ENCODE measurements around the gene KRT7.

KRT7 gene

DNA sequence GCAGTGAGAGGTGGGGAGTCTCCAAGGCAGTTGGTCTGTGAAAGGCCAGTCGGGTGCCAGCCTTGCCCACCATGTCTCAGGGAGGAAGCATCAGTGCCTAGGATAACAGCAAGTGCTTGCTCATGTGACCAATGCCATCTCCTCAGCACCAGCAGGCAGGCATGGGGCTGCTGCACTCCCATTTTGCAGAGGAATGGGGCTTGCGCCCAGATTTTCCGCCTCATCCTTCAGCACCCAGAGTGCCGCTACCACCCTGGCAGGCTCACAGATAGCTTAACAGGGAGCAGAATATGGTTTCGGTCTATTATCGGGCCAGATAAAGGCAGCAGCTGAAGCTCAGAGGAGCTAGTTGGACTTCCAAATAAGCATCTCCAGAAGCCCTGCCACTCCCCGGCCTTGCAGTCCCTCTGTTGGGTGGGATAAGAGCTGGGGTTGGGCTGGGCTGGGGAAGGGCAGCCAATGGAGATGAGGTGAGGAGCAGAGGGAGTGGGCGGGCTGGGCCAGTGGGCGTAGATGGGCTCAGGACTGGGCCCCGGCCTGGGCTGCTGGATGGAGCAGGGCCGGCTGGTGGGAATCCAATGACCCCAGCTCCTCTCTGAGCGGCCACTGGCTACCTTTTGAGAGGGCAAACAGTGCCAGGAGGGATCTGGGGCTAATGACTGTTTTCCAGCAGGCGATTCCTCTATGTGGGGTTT lies 32.8 kb upstream of the KRT7 start:
- no peak for DNase-seq

DNA sequence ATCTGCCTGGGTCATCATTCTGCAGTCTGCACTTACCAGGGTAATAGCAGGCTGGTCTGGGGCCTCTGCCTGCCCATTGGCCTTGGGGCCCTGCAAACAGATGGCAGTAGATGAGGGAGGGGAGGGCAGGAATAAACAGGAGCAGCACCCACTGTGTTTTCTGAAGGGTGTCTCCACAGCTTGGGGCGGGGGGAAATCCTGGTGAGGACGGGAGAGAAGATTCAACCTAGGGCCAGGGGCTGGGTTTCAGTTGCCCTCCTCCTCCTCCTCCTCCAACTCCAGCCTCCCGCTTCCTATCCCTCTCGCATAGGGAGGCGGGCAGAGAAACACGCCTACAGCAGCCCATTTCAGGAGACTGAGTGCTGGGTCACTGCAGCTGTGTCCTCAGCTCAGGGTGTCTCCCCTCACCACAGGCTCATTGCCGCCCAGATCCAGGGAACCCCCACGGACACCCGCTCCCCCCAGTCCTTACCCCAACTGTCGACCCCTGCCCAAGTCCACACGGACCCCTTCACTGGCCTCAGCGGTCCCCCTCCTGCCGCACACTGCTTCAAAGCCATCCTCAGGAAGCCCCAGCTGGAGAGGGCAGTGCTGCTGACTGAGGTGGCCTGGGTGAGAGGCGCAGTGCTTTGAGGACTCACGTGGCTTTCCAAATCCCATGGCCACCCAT lies 32.1 kb upstream of the KRT7 start:
- DNase-seq = no peak

DNA sequence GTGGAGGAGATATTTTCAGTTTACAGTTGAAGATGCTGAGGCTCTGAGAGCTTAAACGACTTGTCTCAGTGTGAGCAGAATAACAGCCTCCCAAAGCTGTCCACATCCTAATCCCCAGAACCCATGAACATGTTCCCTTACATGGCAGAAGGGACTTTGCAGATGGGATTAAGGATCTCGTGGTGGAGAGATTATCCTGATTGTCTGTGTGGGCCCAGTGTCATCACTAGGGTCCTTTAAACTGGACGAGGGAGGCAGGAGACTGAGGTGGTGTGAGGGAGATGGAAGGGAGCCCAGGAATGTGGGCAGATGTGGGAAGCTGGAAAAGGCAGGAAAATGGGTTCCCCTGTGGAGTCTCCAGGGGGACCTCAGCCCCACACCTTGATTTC lies 31.6 kb upstream of the KRT7 start:
- DNase-seq = no peak

DNA sequence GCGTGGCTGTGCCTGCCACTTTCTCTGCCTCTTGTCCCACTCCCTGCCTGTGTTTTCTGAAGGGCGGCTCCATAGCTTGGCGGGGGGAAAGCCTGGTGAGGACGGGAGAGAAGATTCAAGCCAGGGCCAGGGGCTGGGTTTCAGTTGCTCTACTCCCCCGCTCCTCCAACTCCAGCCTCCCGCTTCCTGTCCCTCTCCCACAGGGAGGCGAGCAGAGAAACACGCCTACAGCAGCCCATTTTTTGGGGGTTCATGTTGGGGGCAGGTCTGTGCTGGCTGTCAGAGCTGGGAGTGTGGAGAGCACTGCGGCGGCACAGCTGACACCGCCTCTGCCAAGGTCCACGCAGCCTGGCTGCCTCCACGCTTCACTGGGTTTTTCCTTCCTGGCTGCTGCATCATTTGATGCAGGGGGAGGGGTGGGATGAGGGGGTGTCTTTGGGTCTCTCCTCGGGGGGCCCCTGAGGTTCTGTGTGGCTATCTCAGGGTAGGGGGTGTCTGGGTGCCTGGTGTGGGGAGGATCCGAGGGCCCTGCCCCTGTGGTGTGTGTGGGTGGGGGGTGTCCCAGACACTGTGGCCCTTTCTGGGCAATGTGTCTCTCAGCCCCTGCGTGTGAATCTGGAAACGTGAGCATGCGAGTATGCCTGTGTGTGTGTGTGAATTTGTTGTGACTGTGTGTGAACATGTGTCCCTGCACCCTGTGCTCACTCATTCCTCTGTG lies 30.5 kb upstream of the KRT7 start:
- no peak for DNase-seq

DNA sequence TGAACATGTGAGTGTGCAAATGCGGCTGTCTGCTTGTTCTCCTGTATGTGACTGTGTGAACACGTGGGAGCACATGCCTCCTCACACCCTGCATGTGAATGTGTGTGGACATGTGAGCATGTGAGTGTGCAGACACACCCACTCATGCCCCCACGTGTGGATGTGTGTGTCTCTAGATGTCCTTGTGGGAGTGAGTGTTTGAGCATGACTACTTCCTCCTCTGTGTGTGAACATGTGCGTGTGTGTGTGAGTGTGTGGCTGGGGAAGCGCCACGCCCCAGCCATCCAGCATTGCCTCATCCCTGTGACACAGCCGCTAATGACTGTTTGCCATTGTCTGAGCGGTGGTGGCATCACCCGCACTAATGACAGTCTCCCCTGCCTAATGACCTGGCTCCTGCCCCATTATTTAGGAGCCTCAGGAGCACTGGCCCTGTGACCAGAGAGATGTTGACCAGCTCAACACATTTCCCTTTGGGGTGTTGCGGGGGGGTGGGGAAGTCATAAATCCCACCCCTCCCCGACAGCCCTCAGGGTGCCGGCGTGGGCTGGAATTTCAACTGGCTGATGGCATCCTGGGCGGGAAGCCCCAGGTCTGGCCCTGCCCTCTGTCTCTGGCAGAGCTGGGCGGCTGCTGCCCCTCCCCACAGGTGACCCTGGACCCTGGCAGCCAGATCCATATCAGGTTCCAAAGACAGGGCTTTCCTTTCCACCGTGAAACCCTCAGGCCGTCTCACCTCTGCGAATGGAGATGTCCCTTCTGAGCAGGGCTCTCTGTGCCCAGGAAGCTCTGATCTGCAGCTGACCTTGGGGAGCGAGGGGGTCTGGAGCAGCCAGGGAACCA lies 29.7 kb upstream of the KRT7 start:
- peak; percentile 34 to 82 for DNase-seq

DNA sequence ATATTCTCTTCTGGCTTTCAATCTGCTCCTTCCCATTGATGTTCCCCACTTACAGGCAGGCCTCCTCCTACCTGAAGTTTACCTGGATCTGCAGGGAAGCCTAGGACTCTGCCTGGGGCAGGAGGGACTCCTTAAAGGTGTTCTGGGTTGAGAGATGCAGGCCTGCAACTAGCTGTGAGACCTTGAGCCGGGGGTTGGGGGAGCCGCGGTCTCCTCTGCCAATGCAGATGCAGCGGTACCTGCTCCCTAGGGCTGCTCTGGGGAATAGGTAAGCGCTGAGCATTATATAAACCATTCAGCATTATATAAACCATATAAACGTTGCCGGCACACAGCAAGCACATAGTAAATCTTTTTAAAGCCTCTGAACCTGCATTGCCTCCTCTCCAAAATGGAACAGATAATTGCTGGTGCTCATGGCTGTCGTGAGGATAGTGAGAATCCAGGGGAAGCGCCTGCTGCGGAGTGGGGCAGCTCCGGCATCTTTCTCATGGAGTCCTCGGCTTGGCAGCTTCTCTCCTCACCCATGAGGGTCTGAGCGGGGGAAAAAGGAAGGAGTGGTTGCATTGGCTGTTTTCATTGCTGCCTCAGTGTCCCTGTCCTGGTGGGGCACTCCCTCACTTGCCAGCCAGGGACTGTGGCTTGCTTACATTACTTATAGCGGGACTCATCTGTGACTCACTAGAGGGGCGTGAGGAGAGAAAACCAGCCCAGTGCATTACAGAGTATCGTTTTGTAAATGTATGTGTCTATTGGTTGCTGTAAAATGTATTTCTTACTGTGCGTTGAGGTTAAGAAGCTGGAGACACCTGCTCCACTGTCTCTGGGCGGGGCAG lies 28.7 kb upstream of the KRT7 start:
- DNase-seq = no peak

DNA sequence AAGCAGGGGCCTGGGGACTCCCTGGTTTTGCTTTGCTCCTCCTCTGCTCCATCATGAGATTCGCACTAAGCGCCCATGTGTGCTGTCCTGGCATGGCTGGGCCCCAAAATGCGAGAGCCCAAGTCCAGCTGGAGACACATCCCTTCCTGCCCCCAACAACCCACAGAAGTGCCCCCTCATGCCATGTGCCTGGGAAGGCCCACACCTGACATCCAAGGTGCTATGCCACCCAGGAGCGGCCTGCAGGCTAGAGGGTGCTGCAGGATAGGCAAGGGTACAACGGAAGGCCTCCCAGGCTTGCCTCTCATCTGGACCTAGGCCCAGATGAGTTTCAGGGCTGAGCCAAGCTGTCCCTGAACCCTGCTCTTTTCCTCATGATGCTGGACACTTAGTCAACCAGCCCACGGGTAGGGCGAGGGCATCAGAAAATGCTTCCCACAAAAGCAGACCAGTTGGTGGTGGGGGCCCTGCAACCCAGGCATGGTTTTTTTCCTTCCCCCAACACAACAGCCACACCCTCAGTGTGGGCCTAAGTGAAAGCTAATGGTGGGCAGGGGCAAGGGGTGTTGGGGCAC lies 28.0 kb upstream of the KRT7 start:
- no peak for DNase-seq

DNA sequence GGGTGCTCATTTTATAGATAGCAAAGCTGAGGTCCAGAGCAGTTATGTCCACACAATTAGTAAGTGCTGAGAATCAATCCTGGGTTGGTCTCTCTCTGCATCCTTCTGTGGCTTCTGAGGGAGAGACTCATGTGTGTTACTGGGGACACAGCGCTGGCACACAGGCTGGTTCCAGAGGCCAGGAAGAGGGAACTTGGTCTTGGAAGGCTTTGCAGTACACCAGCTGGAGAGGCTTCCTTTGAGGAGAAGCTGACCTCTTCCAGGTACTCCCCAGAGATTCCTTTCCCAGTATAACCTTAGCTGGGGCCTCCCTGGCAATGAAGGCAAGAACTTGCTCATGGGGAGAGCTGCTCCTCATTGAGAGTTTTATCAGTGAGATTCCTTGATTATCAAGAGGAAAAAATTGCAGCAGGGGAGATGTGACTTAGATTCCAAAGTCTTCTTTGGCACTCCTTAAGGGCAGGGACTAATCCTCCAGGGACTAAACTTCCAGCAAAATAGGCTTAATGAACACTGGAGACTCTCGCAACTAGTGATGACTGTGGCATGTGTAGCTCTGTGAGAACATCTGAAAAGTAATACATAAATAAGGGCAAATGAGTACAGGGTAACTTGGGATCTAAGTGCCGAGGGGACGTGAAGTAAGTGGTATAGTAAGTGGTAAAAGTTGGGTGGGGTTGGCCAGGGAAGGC lies 27.3 kb upstream of the KRT7 start:
- DNase-seq = no peak

DNA sequence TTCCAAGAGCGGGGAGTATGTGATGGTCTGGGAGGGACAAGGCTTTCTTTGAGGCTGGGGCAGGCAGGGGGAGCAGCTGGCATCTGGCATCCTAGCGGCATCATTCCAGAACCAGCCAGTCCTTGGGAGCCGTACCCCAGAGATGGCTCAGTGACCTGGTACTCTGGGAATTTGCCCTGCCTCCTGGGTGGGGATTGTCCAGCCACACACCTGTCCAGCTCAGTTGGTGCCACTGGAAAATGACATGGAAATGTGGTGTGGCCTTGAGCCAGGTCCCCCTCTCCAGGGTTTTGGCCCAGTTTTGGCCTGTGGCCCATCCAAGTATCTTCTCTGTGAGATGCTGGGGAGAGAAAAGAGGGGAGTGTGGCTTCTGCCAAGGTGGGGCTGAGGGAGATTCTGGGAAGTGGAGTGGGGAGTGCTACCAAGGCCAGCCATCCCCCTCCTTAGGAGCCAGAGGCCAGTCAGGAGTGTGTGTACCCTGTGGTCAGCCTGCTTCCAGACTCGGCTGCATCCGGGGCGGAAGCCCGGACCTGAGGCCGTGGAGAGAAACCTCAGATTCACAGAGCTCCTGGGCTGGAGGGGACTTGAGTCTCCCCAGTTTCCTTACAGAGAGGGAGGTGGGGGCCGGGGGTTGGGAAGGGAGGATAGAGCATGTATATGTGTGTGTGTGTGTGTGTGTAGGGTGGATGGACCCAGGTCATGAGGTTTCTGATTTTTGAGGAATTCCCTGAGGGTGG lies 26.6 kb upstream of the KRT7 start:
- DNase-seq = no peak

DNA sequence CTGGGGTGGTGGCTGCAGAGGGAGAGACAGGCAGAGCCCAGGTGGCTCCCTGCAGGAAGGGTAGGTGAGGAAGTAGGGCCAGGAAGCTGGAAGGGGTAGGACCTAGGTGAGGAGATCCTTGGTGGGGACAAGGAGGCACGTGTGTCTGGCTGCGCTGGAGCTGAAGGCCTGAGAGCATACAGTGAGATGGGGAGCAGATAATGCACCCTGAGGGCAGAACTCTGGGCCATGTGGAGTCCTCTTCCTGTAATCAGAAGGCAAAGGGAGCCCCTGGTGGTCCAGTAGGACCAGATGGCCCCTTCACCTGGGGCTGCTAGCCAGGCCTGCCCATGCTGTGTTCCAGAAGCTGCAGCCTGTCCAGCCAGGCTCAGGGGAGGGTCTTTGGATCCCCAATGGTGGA lies 25.9 kb upstream of the KRT7 start:
- no peak for DNase-seq

DNA sequence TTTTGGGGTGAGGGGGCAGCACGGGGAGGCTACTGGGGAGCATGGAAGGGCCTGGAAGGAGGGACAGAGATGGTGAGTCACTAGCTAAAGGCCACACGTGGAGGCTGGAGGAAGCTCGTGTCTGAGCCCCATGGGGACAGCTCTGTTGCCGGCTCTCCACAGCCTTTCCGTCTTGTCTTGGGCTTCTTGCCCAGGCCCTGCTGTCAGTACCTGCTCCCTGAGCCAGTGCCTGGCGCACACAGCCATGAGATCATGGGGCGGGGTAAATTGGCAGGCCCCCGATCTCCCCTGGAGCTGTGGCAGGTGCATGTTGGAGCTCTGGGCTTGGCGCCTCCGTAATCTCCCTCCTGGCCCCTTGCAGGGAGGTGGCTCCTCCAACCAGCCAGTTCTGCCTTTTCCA lies 25.1 kb upstream of the KRT7 start:
- DNase-seq = no peak

DNA sequence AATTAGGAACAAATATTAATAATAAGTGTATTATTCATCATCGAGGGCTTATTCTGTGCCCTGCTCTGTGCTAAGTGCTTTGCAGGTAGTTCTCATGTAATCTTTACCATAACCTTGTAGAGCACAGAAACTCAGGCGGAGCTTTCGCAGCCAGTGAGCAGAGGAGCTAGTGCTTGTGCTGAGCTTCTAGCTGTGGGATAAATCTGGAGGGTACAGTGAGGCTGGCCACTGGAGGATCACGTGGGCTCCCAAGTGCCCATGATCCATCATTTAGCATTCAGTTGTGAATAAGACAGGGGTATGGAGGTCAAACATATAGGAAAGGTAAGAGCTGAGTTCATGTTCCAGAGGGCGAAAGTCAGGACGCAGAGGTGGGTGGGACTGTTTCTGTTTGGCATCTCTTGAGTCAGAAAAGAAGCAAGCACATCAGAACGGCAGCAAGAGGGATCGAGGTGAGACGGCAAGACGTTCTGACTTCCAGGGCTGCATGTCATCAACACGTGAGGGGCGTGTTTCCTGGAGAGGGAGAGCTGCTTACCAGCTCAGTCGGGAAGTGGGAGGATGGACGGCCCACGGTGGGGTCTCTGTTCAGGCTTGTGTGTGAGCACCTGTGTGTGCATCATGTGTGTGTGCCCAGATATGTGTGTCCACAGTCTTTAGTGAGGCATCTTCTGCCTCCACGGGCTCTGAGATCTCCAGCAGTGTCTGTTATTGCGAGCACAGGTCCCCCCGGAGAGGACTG lies 24.4 kb upstream of the KRT7 start:
- no peak for DNase-seq

DNA sequence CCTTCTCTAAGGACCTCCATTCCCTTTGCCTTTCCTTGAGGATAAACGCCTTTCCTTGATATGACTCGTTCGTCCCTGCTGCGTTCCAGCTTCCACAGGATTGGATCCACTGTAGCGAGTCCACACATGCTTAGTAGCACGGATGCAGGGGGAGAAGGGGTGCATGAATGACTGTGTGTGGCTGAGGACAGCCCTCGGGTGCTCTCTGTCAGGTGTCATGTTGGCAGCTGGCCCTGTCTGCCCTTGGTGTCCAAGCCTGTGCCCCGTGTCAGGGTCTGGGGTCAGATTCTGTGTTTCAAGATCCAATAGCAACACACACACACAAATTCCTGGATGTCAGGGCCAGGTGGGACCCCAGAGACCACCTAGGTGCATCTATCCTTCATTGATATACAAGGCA lies 23.7 kb upstream of the KRT7 start:
- no peak for DNase-seq

DNA sequence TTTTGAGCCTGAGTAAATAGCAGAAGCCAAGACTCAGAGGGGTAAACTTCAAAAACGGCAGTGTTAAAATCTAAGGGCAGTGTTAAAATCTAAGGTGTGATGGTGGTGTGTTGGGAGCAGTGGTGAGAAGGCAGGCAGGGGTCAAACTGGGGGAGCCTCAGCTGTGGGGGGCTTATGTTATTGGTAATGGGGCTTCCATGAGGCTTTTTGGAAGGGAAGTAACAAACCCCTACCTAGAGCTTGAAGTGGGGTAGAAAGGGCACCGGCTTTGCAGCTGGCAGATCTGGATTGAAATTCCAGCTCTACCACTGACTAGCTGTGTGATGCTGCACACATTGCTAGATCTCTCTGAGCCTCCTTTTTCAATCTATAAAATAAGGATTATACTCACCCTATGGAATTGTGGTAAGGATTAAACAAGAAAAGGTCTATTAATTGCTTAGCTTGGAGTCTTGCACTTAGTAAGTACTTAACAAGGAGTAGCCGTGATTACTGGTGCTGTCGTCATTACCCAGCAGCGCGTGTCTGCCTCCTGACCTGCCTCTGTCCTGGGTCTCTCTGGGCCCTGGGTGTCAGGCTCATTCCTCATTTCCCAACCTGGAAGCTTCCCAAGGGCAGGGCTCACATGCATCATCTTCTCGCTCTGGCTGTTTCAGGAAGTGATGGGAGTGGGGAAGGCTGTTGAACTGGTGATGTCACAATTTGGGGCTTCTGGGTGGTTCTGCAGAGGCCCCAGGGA lies 22.7 kb upstream of the KRT7 start:
- DNase-seq = no peak

DNA sequence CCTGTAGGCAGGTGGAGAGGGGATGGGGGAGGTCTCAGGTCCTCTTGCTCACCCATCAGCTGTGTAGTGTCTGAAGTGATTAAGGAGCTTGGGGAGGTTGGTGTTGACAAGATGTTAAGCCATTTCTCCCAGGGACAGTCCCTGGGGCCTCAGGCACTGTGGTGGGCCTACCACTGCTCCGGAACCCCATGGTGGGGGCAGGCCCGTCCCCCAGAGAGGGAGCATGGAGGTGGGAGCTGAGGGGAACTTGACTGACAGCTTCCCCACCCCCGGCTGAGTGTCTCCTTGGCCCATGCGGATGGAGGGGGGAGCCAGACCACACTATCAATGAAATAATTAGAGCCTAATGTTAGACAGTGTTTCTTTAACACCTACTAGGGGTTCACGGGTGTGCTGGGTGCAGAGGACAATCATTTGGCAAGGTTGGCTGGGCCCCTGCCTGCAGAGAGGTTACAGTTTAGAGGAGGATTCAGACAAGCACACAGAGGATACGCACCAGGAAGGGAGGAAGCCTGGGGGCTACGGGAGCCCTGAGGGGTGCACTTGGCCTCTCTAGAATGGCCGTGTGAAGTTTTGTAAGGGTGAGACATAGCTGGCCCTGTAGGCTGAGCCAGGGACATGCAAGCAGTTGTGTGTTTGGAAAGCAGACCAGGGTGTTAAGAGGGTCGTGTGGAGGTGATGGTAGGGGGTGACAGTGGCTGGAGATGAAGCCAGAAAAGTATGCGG lies 22.0 kb upstream of the KRT7 start:
- DNase-seq = no peak

DNA sequence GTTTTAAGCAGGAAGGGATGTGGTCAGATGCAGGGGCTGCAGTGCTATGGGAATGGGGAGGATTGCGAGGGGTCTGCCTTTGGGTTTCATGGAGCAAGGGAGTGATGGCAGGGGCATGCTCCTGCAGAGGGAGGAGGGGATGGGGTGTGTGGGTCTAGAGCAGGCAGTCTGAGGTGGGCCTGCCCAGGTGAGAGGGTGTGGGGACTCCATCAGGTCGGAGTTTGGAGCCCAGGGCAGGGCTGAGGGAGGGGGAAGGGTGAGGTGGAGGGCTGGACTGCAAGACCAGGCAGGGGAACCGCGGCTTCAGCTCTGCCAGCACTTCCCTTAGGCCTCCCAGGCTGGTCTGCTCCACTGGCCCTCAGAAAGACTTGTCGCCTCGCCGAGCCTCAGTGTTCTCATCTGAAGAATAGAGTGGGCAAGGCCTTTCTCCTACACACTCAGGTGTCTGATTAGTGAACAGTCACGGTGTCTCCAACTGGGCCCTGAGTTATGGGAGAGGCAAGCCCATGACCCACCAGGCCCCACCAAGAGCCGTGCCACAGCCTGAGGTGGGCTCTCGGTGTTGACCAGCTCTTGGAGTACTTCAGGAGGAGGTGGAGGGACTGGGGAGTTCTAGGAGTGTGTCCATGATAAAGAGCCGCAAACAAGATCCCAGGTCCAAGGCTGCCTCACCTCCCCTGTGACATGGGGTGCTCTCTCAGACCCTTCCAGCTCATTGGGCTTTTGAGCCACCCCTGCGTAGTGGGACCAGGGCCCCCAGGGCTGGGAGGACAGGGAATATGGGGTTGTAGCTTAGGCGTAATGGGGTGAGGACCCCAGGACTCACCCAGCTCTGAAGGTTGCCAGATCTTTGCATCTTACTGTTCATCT lies 21.1 kb upstream of the KRT7 start:
- no peak for DNase-seq

Data from CD4-positive, alpha-beta T cell treated with Interleukin-4 for 1 hour (primary cell).